ENCODE measurements around the gene SLC22A23. TPM values are rescaled to one million over a fixed set of nuclear protein-coding genes. Genes with fewer than 3 reads are reported as not detected.
A peak's percentile ranks its signal among the peaks of the same experiment; 100 is the strongest.

SLC22A23 gene
- total RNA-seq, 4 donors from 2014 or later, result 6.2 to 10.8 (median 7.8) TPM

- Histone ChIP-seq H3K36me3 (peaks cover 0 to 9% of the 10 kb centered on the region in 2 donors), H3K27ac (peak within 1 kb of the TSS; percentile 18 to 88 (median 82)), H3K4me1 (peaks cover 0 to 47% (median 20%) of the 10 kb centered on the region in 3 donors), H3K9me3 (no peaks in the 10 kb centered on the region), H3K27me3 (no peaks in the 10 kb centered on the region), H3K4me3 (peak within 1 kb of the TSS; percentile 73 to 99)
- WGBS, 2 donors (ENCODE audit: low coverage in 1 of 2), result 0% methylated on average over 2 of the region's 80 CpGs; no CpG with 5 or more reads in 1 of the 2 donors
- ATAC-seq, result peak; percentile 97
- TF ChIP-seq EP300 (IDR thresholded peaks at IDR 0.05), result no peak
- TF ChIP-seq POLR2A (IDR thresholded peaks at IDR 0.05), result peak; percentile 63 to 66
- no peak for TF ChIP-seq CTCF (IDR thresholded peaks at IDR 0.05)
- peak; percentile 89 for TF ChIP-seq POLR2AphosphoS5 (IDR thresholded peaks at IDR 0.05)
Observed at GRCh38 chr6:3258720-3259490, 197.9 kb downstream of the SLC22A23 start, which contains the start of gene PSMG4. Gene PSMG4, plus strand, starts transcription at chr6:3258947. Its CDS starts 76 bp downstream, at chr6:3259023.

GRCh38 chr6:3258201-3258600 is 198.6 kb downstream of the SLC22A23 start:
- H3K4me3 ChIP-seq, result peak overlapping the region; percentile 73 to 99
- 56 to 57% methylated on average over 8 to 9 of the region's 12 CpGs for WGBS, 2 donors (ENCODE audit: low coverage in 1 of 2)
- no peaks in the 10 kb centered on the region for H3K27me3 ChIP-seq
- no peak for TF ChIP-seq EP300 (IDR thresholded peaks at IDR 0.05)
- TF ChIP-seq POLR2A (IDR thresholded peaks at IDR 0.05), result no peak
- no peak for TF ChIP-seq CTCF (IDR thresholded peaks at IDR 0.05)
- TF ChIP-seq POLR2AphosphoS5 (IDR thresholded peaks at IDR 0.05), result no peak
- ATAC-seq, result no peak
- no peaks in the 10 kb centered on the region for H3K9me3 ChIP-seq
- peak overlapping the region in 3 of 4 donors; percentile 79 to 88 (median 85) for H3K27ac ChIP-seq
- H3K36me3 ChIP-seq, result peaks cover 0 to 2% of the 10 kb centered on the region in 2 donors
- H3K4me1 ChIP-seq, result peaks cover 0 to 42% (median 20%) of the 10 kb centered on the region in 3 donors

GRCh38 chr6:3253597-3253961 is 203.3 kb downstream of the SLC22A23 start:
- Histone ChIP-seq H3K4me3 (no peak overlapping the region), H3K27me3 (no peaks in the 10 kb centered on the region), H3K27ac (no peak overlapping the region), H3K36me3 (no peaks in the 10 kb centered on the region), H3K4me1 (peaks cover 0 to 35% (median 0%) of the 10 kb centered on the region in 3 donors), H3K9me3 (no peaks in the 10 kb centered on the region)
- ATAC-seq, result no peak
- 95% methylated on average over 8 of the region's 40 CpGs; no CpG with 5 or more reads in 1 of the 2 donors for WGBS, 2 donors (ENCODE audit: low coverage in 1 of 2)
- no peak for TF ChIP-seq EP300 (IDR thresholded peaks at IDR 0.05)
- TF ChIP-seq POLR2AphosphoS5 (IDR thresholded peaks at IDR 0.05), result no peak
- no peak for TF ChIP-seq CTCF (IDR thresholded peaks at IDR 0.05)
- TF ChIP-seq POLR2A (IDR thresholded peaks at IDR 0.05), result no peak

- WGBS, 2 donors (ENCODE audit: low coverage in 1 of 2), result 86 to 96% methylated on average over 1 to 5 of the region's 22 CpGs
- Histone ChIP-seq H3K9me3 (no peaks in the 10 kb centered on the region), H3K36me3 (no peaks in the 10 kb centered on the region), H3K4me1 (peaks cover 0 to 35% (median 0%) of the 10 kb centered on the region in 3 donors), H3K27ac (no peak overlapping the region), H3K4me3 (no peak overlapping the region), H3K27me3 (no peaks in the 10 kb centered on the region)
- ATAC-seq, result no peak
- TF ChIP-seq POLR2A (IDR thresholded peaks at IDR 0.05) (no peak), POLR2AphosphoS5 (IDR thresholded peaks at IDR 0.05) (no peak), EP300 (IDR thresholded peaks at IDR 0.05) (no peak), CTCF (IDR thresholded peaks at IDR 0.05) (no peak)
Observed at GRCh38 chr6:3252861-3253596, 203.8 kb downstream of the SLC22A23 start.

Measured in gastroesophageal sphincter (tissue), 4 donors.